ENCODE data around the gene RCBTB2. TPM values are rescaled to one million over a fixed set of nuclear protein-coding genes. Genes with fewer than 3 reads are reported as not detected.
A peak's percentile ranks its signal among the peaks of the same experiment; 100 is the strongest.

RCBTB2 gene
- total RNA-seq, 1 donor, result 7.0 TPM

DNA sequence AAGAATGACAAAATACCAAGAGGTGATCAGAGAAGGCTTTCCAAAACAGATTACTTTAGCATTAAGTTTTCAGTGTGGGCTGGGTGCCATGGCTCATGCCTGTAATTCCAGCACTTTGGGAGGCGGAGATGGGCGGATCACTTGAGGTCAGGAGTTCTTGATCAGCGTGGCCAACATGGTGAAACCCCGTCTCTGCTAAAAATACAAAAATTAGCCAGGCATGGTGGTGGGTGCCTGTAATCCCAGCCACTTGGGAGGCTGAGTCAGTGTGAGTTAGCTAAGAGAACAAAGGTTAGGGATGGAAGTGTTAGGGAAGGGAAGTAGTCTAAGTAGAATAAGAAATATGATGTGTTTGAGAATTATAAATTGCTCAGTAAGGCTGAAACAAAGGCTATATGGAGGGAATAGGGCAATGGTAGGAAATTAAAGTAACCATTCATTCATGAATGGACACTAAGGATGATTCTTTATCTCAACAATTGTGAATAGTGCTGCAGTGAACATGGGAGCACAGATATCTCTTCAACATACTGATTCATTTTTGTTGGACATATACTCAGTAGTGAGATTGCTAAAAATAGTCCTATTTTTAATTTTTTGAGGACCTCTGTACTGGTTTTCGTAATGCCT lies 3.9 kb upstream of the RCBTB2 start:
- TF ChIP-seq, protein P1, sequence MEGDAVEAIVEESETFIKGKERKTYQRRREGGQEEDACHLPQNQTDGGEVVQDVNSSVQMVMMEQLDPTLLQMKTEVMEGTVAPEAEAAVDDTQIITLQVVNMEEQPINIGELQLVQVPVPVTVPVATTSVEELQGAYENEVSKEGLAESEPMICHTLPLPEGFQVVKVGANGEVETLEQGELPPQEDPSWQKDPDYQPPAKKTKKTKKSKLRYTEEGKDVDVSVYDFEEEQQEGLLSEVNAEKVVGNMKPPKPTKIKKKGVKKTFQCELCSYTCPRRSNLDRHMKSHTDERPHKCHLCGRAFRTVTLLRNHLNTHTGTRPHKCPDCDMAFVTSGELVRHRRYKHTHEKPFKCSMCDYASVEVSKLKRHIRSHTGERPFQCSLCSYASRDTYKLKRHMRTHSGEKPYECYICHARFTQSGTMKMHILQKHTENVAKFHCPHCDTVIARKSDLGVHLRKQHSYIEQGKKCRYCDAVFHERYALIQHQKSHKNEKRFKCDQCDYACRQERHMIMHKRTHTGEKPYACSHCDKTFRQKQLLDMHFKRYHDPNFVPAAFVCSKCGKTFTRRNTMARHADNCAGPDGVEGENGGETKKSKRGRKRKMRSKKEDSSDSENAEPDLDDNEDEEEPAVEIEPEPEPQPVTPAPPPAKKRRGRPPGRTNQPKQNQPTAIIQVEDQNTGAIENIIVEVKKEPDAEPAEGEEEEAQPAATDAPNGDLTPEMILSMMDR (IDR thresholded peaks at IDR 0.05; ENCODE audit: insufficient read depth, low read length), result no peak
- DNase-seq (ENCODE audit: low read depth), result no peak
- H3K4me3 ChIP-seq (ENCODE audit: low read depth, low read length), result no peak overlapping the region

DNA sequence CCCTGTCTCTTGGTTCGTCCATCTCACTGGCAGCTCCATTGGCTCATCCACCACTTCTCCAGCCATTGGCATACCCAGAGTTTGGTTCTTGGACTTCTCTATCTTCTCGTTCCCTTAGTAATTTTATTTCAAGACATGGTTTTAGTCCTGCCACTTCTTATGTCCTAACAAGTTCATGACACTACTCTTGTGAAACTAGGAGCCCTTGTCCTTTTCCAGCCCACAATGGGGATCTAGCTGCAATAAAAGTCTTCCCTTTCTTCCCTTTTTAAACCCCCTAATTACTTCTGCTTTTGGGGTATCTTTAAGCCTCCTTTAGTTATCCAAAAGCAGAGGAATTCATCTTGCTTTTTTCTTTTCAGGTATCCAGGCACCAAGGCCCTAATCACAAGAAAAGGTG lies 2.9 kb upstream of the RCBTB2 start:
- DNase-seq (ENCODE audit: low read depth), result no peak
- H3K4me3 ChIP-seq (ENCODE audit: low read depth, low read length), result no peak overlapping the region
- TF ChIP-seq, protein P1 (IDR thresholded peaks at IDR 0.05; ENCODE audit: insufficient read depth, low read length), result no peak

DNA sequence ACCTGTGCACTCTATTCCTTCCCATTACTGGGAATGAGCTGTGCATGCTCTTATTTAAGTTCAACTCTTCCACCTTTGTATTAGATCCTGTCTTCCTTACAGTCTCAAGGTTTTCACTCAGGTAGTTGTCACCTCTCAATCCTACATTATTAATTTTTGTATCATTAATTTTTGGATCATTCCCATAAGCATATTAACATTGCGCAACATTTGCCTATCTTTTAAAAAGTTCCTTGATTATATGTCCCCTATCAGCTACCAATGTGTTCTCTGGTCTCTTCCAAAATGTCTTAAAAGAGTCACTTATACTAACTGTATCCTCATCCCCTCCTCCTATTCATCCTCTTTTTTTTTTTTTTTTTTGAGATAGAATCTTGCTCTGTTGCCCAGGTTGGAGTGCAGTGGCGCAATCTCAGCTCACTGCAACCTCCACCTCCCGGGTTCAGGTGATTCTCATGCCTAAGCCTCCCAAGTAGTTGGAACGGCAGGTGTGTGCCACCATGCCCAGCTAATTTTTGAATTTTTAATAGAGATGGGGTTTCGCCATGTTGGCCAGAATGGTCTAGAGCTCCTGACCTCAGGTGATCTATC lies 2.1 kb upstream of the RCBTB2 start:
- TF ChIP-seq, protein P1 (IDR thresholded peaks at IDR 0.05; ENCODE audit: insufficient read depth, low read length), result no peak
- no peak overlapping the region for H3K4me3 ChIP-seq (ENCODE audit: low read depth, low read length)
- DNase-seq (ENCODE audit: low read depth), result no peak

DNA sequence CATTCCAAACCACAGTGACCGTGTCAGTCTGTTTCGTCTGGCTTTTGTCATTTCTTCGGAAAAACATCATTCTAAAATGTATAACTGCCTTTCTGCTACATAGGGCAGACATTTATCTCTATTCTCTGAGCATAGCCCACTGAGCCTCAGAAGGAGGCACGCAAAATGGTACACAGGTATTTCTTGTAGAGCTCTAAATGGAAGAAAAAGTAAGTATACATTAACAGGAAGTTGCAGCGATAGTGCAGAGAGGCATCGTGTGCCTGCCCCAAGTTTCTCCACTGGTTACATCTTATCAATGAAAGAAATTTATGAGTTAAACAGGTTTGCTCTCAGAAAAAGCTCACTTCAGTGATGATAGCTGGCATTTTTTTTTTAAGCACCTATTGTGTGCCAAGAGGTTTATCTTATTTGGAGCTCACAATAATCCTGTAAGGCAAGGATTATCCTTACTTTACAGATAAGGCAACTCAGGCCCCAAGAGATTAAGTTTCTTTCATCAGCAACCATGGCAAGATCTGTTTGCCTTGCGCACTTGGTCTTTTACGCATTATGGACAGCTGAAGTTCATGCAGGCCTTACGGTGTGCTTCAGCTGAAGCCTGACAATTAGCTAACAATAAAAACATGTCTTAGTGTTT lies 1.2 kb upstream of the RCBTB2 start:
- TF ChIP-seq, protein P1 (IDR thresholded peaks at IDR 0.05; ENCODE audit: insufficient read depth, low read length), result no peak
- DNase-seq (ENCODE audit: low read depth), result no peak
- no peak overlapping the region for H3K4me3 ChIP-seq (ENCODE audit: low read depth, low read length)

DNA sequence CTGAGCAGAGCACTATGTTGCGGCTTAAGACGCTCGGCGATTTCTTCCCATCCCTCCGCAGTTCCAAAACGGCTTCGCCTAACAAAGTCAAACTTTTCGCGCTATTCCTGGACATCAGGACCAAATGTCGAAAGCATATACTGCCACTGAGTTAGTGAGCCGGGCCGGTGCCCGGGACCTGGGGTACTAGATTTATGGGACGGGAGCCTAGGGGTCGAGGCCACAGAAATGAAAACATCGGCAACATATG lies 699 bp downstream of the RCBTB2 start:
- DNase-seq (ENCODE audit: low read depth), result peak; percentile 74
- H3K4me3 ChIP-seq (ENCODE audit: low read depth, low read length), result peak overlapping the region; percentile 82
- TF ChIP-seq, protein P1 (IDR thresholded peaks at IDR 0.05; ENCODE audit: insufficient read depth, low read length), result no peak

DNA sequence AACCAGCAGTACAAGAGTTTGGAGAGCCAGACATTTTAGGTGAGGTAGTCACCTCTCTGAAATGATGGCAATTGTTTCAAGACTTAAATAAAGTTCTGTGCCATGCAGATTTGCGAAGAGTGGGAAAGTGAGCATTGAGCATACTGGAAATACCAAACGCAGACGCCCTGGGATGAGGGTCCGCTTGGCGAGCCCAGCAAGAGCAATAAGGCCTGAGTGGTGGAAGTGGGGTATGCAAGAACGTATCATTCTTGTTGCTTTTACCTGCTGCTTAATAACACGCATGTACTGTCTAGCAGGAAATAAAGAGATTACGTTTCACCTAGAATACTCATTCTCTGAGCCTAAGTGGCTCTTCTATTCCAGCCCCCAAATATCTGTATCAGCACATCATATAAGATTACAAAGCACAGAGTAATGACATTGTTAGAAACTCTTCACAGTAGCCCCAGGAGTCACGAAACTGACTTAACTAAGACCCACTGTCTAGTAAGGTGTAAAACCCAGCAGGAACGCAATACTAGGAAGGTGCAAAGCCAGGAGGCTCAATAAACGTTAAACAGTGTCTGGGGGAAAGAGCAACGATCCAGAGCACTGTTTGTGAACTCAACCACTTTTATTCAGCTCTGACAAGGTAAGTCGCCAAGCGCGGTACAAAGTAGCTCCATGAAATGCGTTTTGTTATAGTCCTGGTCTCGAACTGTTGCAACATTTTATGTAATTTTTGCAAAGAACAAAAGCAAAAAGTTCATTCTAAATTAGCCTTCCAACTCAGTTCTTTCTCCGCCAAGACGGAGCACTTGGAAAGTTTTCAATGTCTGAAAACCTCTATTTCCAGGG lies 1.2 kb downstream of the RCBTB2 start:
- peak overlapping the region; percentile 82 for H3K4me3 ChIP-seq (ENCODE audit: low read depth, low read length)
- TF ChIP-seq, protein P1 (IDR thresholded peaks at IDR 0.05; ENCODE audit: insufficient read depth, low read length), result no peak
- DNase-seq (ENCODE audit: low read depth), result no peak
